Astrocyte (in vitro differentiated cells and primary cell): ENCODE measurements around the gene ARL4C.

Experiments used
- EZH2 ChIP-seq: IDR thresholded peaks from 2 replicates; pipeline ENCODE4 v1.6.1; 2012; ENCODE audit warnings: mild to moderate bottlenecking, low read length, inconsistent platforms; ENCODE audit not compliant: insufficient read depth
- TF ChIP-seq, protein P1 (sequence below): IDR thresholded peaks from 2 replicates; pipeline ENCODE4 v1.5.1; 2011; ENCODE audit warnings: low read depth, mild to moderate bottlenecking, inconsistent platforms, low read length, moderate library complexity; ENCODE audit not compliant: insufficient read depth

DNA sequence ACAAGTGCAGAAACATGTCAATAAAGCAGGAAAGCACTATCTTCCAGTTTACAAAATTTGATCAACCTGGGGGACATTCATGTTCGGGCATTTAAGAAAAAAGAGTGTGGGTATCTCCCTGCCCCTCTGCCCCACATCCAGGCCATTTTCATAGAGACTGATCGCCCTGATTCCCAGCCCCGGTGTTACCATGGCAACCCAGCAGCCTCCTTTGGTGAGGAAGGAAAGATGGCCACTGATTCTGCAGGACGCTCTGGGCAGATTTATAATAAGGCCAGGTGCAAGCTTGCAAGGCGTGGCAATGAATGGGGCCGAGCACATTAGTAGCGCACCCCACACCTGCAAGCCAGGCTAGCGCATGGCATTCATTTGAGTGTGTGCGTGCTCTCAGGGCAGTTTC, 36.7 kb upstream of the ARL4C start:
- TF ChIP-seq, protein P1, sequence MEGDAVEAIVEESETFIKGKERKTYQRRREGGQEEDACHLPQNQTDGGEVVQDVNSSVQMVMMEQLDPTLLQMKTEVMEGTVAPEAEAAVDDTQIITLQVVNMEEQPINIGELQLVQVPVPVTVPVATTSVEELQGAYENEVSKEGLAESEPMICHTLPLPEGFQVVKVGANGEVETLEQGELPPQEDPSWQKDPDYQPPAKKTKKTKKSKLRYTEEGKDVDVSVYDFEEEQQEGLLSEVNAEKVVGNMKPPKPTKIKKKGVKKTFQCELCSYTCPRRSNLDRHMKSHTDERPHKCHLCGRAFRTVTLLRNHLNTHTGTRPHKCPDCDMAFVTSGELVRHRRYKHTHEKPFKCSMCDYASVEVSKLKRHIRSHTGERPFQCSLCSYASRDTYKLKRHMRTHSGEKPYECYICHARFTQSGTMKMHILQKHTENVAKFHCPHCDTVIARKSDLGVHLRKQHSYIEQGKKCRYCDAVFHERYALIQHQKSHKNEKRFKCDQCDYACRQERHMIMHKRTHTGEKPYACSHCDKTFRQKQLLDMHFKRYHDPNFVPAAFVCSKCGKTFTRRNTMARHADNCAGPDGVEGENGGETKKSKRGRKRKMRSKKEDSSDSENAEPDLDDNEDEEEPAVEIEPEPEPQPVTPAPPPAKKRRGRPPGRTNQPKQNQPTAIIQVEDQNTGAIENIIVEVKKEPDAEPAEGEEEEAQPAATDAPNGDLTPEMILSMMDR: no peak
- no peak for TF ChIP-seq EZH2
